ENCODE results near the gene GAS5.

GRCh38 chr1:173900427-173900826 lies 32.6 kb upstream of the GAS5 start:
- TF ChIP-seq POLR2A (IDR thresholded peaks at IDR 0.05; ENCODE audit: low read depth, low read length) (no peak), SPI1 (IDR thresholded peaks at IDR 0.05; ENCODE audit: low read depth, low read length) (no peak), POLR2AphosphoS5 (IDR thresholded peaks at IDR 0.05; ENCODE audit: low read depth, low read length) (no peak)
